ENCODE data around the gene ZNF774.

- no peak for TF ChIP-seq EZH2 (IDR thresholded peaks at IDR 0.05; ENCODE audit: insufficient read depth, low read length)
- TF ChIP-seq CTCF (IDR thresholded peaks at IDR 0.05; ENCODE audit: insufficient read depth, low read depth, low read length): no peak
Measured at GRCh38 chr15:90387534-90388461, 35.7 kb downstream of the ZNF774 start, which contains the start of gene IQGAP1.

Data from astrocyte (in vitro differentiated cells and primary cell).